ENCODE data around the gene OR2F2. TPM values are rescaled to one million over a fixed set of nuclear protein-coding genes. Genes with fewer than 3 reads are reported as not detected.
A peak's percentile ranks its signal among the peaks of the same experiment; 100 is the strongest.

OR2F2 gene
- total and polyA plus RNA-seq, 8 donors, result not detected

DNA sequence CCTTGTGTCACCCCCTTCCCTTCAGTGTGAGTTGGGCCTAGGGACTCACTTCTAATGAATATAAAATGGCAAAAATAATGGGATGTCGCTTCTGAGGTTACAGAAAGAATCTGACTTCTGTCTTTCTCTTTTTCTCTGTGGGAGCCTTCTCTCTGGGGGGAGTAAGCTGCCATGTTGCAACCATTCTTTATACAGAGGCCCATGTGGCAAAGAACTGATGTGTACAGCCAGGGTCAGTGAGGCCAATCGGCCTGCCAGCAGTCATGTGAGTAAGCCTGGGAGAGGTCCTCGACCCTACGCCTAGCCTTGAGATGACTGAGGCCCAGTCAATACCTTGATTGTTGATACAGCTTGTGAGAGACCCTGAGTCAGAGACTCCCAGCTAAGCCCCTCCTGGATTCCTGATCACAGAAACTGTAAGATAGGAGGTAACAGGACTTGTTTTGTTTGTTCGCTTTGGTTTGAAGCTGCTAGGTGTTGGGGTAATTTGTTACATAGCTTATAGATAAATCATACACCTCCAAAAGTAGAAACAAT lies 34.7 kb upstream of the OR2F2 start:
- no peaks in the 10 kb centered on the region for H3K9me3 ChIP-seq
- no peaks in the 10 kb centered on the region for H3K27me3 ChIP-seq
- DNase-seq, result peak in 1 of 2 donors; percentile 50
- H3K27ac ChIP-seq, result peak overlapping the region; percentile 16 to 97 (median 90)
- TF ChIP-seq EP300 (IDR thresholded peaks at IDR 0.05), result no peak
- no peak for TF ChIP-seq POLR2A (IDR thresholded peaks at IDR 0.05)
- TF ChIP-seq CTCF (IDR thresholded peaks at IDR 0.05), result no peak
- TF ChIP-seq POLR2AphosphoS5 (IDR thresholded peaks at IDR 0.05), result no peak
- 45 to 61% (median 50%) methylated on average over 5 of the region's 5 CpGs for WGBS, 5 donors
- H3K36me3 ChIP-seq, result no peaks in the 10 kb centered on the region
- H3K4me1 ChIP-seq, result peaks cover 9 to 43% (median 18%) of the 10 kb centered on the region in 4 donors
- H3K4me3 ChIP-seq, result peak overlapping the region in 3 of 4 donors; percentile 0 to 75 (median 67)
- intact Hi-C loops (cut with DNase I; ENCODE audit: low total_unique reads), result loop anchor here (10.0 kb wide), 1 partner anchor 55 kb away; no protein-coding TSS in a partner anchor

GRCh38 chr7:143901332-143901667 lies 33.7 kb upstream of the OR2F2 start:
- peaks cover 9 to 39% (median 20%) of the 10 kb centered on the region in 4 donors for H3K4me1 ChIP-seq
- TF ChIP-seq POLR2A (IDR thresholded peaks at IDR 0.05) (peak in 1 of 4 donors; percentile 21), EP300 (IDR thresholded peaks at IDR 0.05) (no peak), POLR2AphosphoS5 (IDR thresholded peaks at IDR 0.05) (peak in 1 of 3 donors; percentile 20)
- H3K27ac ChIP-seq, result peak overlapping the region; percentile 85 to 97 (median 96)

DNA sequence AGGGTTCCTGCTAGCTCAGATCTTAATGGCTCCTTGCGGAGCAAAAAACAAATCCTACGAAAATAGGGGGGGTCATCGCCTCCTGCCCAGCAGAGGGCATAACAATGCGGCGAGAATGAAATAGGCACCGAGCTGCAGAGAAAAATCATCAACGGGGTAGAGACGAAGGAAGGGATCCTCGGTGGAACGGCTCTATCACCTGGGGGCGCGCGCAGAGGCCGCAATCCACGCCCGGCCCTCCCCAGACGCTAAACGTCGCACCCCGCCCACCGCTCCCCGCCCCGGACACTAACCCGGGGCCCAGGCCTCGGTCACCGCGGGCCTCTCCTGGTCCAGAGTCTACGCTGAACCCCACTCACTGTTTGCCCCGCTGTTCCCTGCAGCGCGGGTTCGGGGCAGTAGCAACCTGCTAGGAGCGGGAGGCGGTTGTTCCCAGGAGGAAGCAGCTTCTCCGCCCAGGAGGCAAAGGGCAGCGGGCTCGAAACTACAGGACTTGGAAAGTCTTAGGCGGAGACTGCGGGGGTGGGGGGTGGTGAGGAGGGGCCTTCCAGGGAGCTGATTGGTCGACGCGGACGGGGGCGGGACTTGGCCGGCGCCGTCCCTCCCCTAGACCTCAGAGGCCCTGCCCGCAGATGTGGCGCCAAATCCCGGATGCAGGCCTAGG lies 33.2 kb upstream of the OR2F2 start, which contains the start of gene TCAF1:
TCAF1 (minus strand) TSS at position 509 of the 664 bp plus-strand sequence. CDS start 25,568 bp downstream, outside the sequence.
- TF ChIP-seq POLR2A (IDR thresholded peaks at IDR 0.05) (peak in 2 of 4 donors; percentile 17 to 44), POLR2AphosphoS5 (IDR thresholded peaks at IDR 0.05) (peak in 2 of 3 donors; percentile 84 to 90), EP300 (IDR thresholded peaks at IDR 0.05) (no peak), CTCF (IDR thresholded peaks at IDR 0.05) (peak in 1 of 7 experiments; percentile 6)
- Histone ChIP-seq H3K4me1 (peaks cover 9 to 35% (median 20%) of the 10 kb centered on the region in 4 donors), H3K27me3 (no peaks in the 10 kb centered on the region), H3K36me3 (no peaks in the 10 kb centered on the region), H3K27ac (peak within 1 kb of the TSS; percentile 85 to 97 (median 96)), H3K4me3 (peak within 1 kb of the TSS; percentile 60 to 75 (median 64)), H3K9me3 (no peaks in the 10 kb centered on the region)
- intact Hi-C loops (cut with DNase I; ENCODE audit: low total_unique reads), result loop anchor here (10.0 kb wide), 1 partner anchor 57 kb away; no protein-coding TSS in a partner anchor
- 0 to 1% (median 0%) methylated on average over 27 to 50 of the region's 50 CpGs for WGBS, 5 donors
- peak; percentile 96 to 98 for DNase-seq

More at GRCh38 chr7:143901332-143901667, 33.7 kb upstream of the OR2F2 start:
- peak overlapping the region; percentile 60 to 75 (median 64) for H3K4me3 ChIP-seq
- no peaks in the 10 kb centered on the region for H3K36me3 ChIP-seq
- 0 to 2% (median 2%) methylated on average over 14 of the region's 14 CpGs for WGBS, 5 donors
- peak in 1 of 2 donors; percentile 44 for DNase-seq
- H3K27me3 ChIP-seq, result no peaks in the 10 kb centered on the region
- no peaks in the 10 kb centered on the region for H3K9me3 ChIP-seq
- intact Hi-C loops (cut with DNase I; ENCODE audit: low total_unique reads), result loop anchor here (10.0 kb wide), 1 partner anchor 56 kb away; no protein-coding TSS in a partner anchor

DNA sequence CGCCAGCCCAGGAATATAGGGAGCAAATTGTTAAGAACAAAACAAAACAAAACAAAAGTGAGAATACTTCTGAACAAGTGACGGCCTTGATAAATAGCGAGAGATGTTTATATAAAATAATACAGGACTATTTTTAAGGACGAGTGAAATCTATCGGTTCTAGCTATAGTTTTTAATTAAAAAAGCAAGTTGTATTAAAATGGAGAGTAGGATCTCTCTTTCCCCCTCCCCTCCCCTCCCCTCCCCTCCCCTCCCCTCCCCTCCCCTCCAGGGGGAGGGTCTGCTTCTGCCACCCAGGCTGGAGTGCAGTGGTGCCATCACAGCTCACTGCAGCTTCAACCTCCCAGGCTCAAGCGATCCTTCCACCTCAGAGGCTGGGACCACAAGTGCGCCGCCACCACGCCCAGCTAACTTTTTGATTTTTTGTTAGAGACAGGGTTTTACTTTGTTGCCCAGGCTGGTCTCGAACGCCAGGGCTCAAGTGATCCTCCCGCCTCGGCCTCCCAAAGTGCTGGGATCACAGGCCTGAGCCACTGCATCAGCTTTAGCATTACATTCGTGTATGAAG lies 32.6 kb upstream of the OR2F2 start:
- no peak for DNase-seq
- TF ChIP-seq EP300 (IDR thresholded peaks at IDR 0.05), result no peak
- 63 to 67% (median 64%) methylated on average over 14 of the region's 14 CpGs for WGBS, 5 donors
- peaks cover 9 to 35% (median 20%) of the 10 kb centered on the region in 4 donors for H3K4me1 ChIP-seq
- no peaks in the 10 kb centered on the region for H3K27me3 ChIP-seq
- intact Hi-C loops (cut with DNase I; ENCODE audit: low total_unique reads), result loop anchor here (10.0 kb wide), 1 partner anchor 58 kb away; no protein-coding TSS in a partner anchor
- peak overlapping the region; percentile 60 to 75 (median 64) for H3K4me3 ChIP-seq
- no peaks in the 10 kb centered on the region for H3K9me3 ChIP-seq
- H3K27ac ChIP-seq, result peak overlapping the region; percentile 85 to 97 (median 96)
- H3K36me3 ChIP-seq, result no peaks in the 10 kb centered on the region

- H3K27me3 ChIP-seq, result no peaks in the 10 kb centered on the region
- peak overlapping the region in 3 of 5 donors; percentile 19 to 57 (median 38) for H3K27ac ChIP-seq
- H3K9me3 ChIP-seq, result no peaks in the 10 kb centered on the region
- TF ChIP-seq EP300 (IDR thresholded peaks at IDR 0.05) (no peak), POLR2A (IDR thresholded peaks at IDR 0.05) (no peak), POLR2AphosphoS5 (IDR thresholded peaks at IDR 0.05) (no peak), CTCF (IDR thresholded peaks at IDR 0.05) (no peak)
- peaks cover under 1 to 17% (median 7%) of the 10 kb centered on the region in 4 donors for H3K4me1 ChIP-seq
- intact Hi-C loops (cut with DNase I; ENCODE audit: low total_unique reads), result loop anchor here (10.0 kb wide), 1 partner anchor 61 kb away; no protein-coding TSS in a partner anchor
- H3K36me3 ChIP-seq, result no peaks in the 10 kb centered on the region
- no peak overlapping the region for H3K4me3 ChIP-seq
- peak in 1 of 2 donors; percentile 58 for DNase-seq
- whole genome bisulfite sequencing, 5 donors, result 77 to 94% (median 87%) methylated on average over 1 of the region's 1 CpG
These were observed 29.5 kb upstream of the OR2F2 start for GRCh38 chr7:143905509-143905908.

All from stomach (tissue), 9 donors.